Endodermal cell (in vitro differentiated cells): ENCODE results near the gene RASD2. TPM values are rescaled to one million over a fixed set of nuclear protein-coding genes. Genes with fewer than 3 reads are reported as not detected.

Source experiments
- DNase-seq: peaks from one replicate; pipeline ENCODE4 v3.0.0-alpha.2; 2017
- H3K27ac ChIP-seq: 2 replicates; pipeline ENCODE4 v1.5.1; 2013; ENCODE audit warnings: mild to moderate bottlenecking, low read depth, low read length, moderate library complexity
- H3K27me3 ChIP-seq: 2 replicates; pipeline ENCODE4 v1.6.1; 2013; ENCODE audit warnings: mild to moderate bottlenecking, low read length, moderate library complexity; ENCODE audit not compliant: insufficient read depth, control insufficient read depth, poor library complexity, severe bottlenecking
- H3K36me3 ChIP-seq: 2 replicates; pipeline ENCODE4 v1.7.0; 2013; ENCODE audit warnings: mild to moderate bottlenecking, low read length, moderate library complexity; ENCODE audit not compliant: control insufficient read depth, insufficient read depth
- H3K4me1 ChIP-seq: one replicate; pipeline ENCODE4 v1.7.0; 2013; ENCODE audit warnings: low read length; ENCODE audit not compliant: control insufficient read depth, insufficient read depth
- H3K4me3 ChIP-seq: 2 replicates; pipeline ENCODE4 v1.5.1; 2013; ENCODE audit warnings: mild to moderate bottlenecking, low read length, moderate library complexity
- H3K9ac ChIP-seq: 2 replicates; pipeline ENCODE4 v1.6.1; 2013; ENCODE audit warnings: mild to moderate bottlenecking, low read length, moderate library complexity; ENCODE audit not compliant: poor library complexity, severe bottlenecking; ENCODE audit errors: extremely low read depth
- H3K9me3 ChIP-seq: 2 replicates; pipeline ENCODE4 v1.6.1; 2013; ENCODE audit warnings: mild to moderate bottlenecking, low read length, moderate library complexity; ENCODE audit not compliant: control insufficient read depth
- H3K27ac Mint-ChIP-seq: 2 replicates; pipeline ENCODE4 v1.8.0; 2020; ENCODE audit warnings: mixed read lengths
- H3K27me3 Mint-ChIP-seq: 2 replicates; pipeline ENCODE4 v1.8.0; 2021; ENCODE audit warnings: mild to moderate bottlenecking, mixed read lengths; ENCODE audit not compliant: insufficient read depth
- H3K36me3 Mint-ChIP-seq: 2 replicates; pipeline ENCODE4 v1.8.0; 2020; ENCODE audit warnings: low read depth, mixed read lengths
- H3K4me1 Mint-ChIP-seq: 2 replicates; pipeline ENCODE4 v1.8.0; 2020; ENCODE audit warnings: mixed read lengths
- H3K4me3 Mint-ChIP-seq: 2 replicates; pipeline ENCODE4 v1.8.0; 2020; ENCODE audit warnings: mild to moderate bottlenecking, moderate library complexity, mixed read lengths
- H3K9me3 Mint-ChIP-seq: 2 replicates; pipeline ENCODE4 v1.8.0; 2020; ENCODE audit warnings: mild to moderate bottlenecking, mixed read lengths
- WGBS, 2 experiments: methylation state at CpG; one replicate each; pipeline versions ENCODE4 v1.1.5 to v1.1.7; 2013; ENCODE audit warnings: missing lambda C conversion rate in 2 of 2, mixed read lengths in 1 of 2; ENCODE audit not compliant: insufficient coverage in 1 of 2, insufficient read length in 1 of 2; 5-methylcytosine and 5-hydroxymethylcytosine counted together
- total RNA-seq, 2 donors: library from RNA; stranded (reverse); fragmentation: NEBNext Ultra II Directional in 1 of 2; extraction: Animal tissue kit (Norgen Biotek cat#: 25700) in 1 of 2; gene quantifications; 2 replicates in 1 of 2; 3 replicates in 1 of 2; pipeline ENCODE4 v1.2.1, GENCODE V29; 2021
- TF ChIP-seq, protein P1 (sequence below): fragments of 200-600 bp; sonication (generic); conservative IDR thresholded peaks from 2 replicates; pipeline ENCODE4 v1.5.0; 2021; ENCODE audit warnings: antibody characterized with exemption, mild to moderate bottlenecking

Gene RASD2
- total RNA-seq, 2 donors from 2014 or later, result 0.15 to 0.24 TPM

DNA sequence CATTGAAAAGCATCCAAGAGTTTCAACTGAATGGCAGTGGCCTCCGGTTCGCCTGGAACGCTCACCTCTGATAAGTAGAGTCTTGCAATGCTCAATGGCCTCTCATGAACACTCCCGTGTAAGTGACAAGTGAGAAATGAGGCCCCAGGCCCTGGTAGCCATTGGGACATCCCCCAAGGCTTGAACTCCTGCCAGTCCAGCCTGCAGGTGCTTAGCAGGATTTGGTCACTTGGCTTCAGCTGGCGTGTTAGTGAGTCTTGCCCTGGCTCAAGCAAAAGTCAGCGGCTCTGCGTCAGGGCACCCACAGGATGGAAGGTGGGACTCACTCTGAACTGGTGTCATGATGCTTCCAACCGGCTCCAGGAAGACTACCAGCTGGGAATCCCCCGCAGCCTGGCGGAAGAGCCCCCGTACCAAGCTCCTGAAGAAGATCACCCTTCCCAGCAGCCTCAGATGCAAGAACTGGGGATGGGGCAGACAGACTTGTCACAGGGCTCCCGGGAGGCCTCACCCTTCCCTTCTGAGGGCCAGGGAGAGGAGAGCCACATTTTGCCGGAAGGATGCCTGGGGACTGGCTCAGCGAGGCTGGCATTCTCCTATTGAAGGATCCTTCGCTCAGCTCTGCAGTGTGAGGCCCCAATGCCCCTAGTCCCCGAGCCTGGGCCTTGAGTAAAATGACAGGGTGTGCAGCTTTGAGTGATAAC lies 57.2 kb downstream of the RASD2 start:
- peaks cover 1% of the 10 kb centered on the region for H3K9me3 Mint-ChIP-seq

DNA sequence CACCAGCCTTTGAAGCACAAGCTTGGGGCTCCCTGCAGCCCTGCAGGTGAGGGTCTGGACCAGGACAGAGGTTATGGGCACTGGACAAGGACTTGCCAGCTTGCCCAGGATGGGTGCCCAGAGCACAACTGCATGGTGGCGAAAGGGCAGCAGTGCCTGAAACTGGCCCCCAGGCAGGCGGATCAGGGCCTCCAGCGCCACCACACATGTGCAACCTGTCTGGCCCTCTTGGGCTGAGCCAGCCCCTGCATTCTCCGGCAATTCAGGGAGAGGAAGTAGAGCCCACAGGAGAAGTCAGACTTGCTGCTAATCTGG lies 57.7 kb downstream of the RASD2 start:
- no peak for DNase-seq
- Histone ChIP-seq H3K27me3 (no peaks in the 10 kb centered on the region), H3K36me3 (no peaks in the 10 kb centered on the region), H3K9ac (no peak overlapping the region), H3K4me1 (peaks cover 9% of the 10 kb centered on the region), H3K4me3 (no peak overlapping the region), H3K9me3 (no peaks in the 10 kb centered on the region), H3K27ac (no peak overlapping the region)
- TF ChIP-seq, protein P1, sequence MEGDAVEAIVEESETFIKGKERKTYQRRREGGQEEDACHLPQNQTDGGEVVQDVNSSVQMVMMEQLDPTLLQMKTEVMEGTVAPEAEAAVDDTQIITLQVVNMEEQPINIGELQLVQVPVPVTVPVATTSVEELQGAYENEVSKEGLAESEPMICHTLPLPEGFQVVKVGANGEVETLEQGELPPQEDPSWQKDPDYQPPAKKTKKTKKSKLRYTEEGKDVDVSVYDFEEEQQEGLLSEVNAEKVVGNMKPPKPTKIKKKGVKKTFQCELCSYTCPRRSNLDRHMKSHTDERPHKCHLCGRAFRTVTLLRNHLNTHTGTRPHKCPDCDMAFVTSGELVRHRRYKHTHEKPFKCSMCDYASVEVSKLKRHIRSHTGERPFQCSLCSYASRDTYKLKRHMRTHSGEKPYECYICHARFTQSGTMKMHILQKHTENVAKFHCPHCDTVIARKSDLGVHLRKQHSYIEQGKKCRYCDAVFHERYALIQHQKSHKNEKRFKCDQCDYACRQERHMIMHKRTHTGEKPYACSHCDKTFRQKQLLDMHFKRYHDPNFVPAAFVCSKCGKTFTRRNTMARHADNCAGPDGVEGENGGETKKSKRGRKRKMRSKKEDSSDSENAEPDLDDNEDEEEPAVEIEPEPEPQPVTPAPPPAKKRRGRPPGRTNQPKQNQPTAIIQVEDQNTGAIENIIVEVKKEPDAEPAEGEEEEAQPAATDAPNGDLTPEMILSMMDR, result no peak
- no peaks in the 10 kb centered on the region for H3K27me3 Mint-ChIP-seq
- no peak overlapping the region for H3K27ac Mint-ChIP-seq
- WGBS, 2 experiments, result 93% methylated on average over 3 to 4 of the region's 4 CpGs
- H3K9me3 Mint-ChIP-seq, result peaks cover 1% of the 10 kb centered on the region
- no peak overlapping the region for H3K4me3 Mint-ChIP-seq
- H3K4me1 Mint-ChIP-seq, result peaks cover 13% of the 10 kb centered on the region
- H3K36me3 Mint-ChIP-seq, result peaks cover 4% of the 10 kb centered on the region

More for the DNA sequence above, 57.2 kb downstream of the RASD2 start:
- DNase-seq, result no peak
- Histone ChIP-seq H3K27me3 (no peaks in the 10 kb centered on the region), H3K4me3 (no peak overlapping the region), H3K27ac (no peak overlapping the region), H3K9me3 (no peaks in the 10 kb centered on the region), H3K9ac (no peak overlapping the region), H3K36me3 (no peaks in the 10 kb centered on the region), H3K4me1 (peaks cover 9% of the 10 kb centered on the region)
- peaks cover 13% of the 10 kb centered on the region for H3K4me1 Mint-ChIP-seq
- H3K36me3 Mint-ChIP-seq, result peaks cover 4% of the 10 kb centered on the region
- 93% methylated on average over 10 to 16 of the region's 16 CpGs for WGBS, 2 experiments
- no peaks in the 10 kb centered on the region for H3K27me3 Mint-ChIP-seq
- H3K4me3 Mint-ChIP-seq, result no peak overlapping the region
- TF ChIP-seq, protein P1, result no peak
- H3K27ac Mint-ChIP-seq, result no peak overlapping the region

DNA sequence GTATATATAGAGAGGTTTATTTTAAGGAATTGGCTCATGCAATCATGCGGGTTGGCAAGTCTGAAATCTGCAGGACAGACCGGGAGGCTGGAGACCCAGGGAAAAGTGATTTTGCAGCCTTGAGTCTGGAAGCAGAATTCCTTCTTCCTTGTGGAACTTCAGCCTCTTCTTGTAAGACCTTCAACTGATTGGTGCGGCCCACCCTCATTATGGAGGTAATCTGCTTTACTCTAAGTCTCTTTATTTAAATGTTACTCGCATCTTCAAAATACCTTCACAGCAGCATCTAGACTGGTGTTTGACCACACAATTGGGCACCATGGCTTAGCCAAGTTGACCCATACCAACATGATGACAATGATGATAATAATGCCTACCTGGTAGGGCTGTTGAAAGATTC lies 58.7 kb downstream of the RASD2 start:
- Histone ChIP-seq H3K4me1 (peaks cover 3% of the 10 kb centered on the region), H3K9ac (no peak overlapping the region), H3K27me3 (no peaks in the 10 kb centered on the region), H3K9me3 (no peaks in the 10 kb centered on the region), H3K36me3 (no peaks in the 10 kb centered on the region), H3K27ac (no peak overlapping the region), H3K4me3 (no peak overlapping the region)
- H3K27me3 Mint-ChIP-seq, result no peaks in the 10 kb centered on the region
- peaks cover 1% of the 10 kb centered on the region for H3K9me3 Mint-ChIP-seq
- H3K36me3 Mint-ChIP-seq, result peaks cover 4% of the 10 kb centered on the region
- H3K4me1 Mint-ChIP-seq, result peaks cover 9% of the 10 kb centered on the region
- TF ChIP-seq, protein P1, result no peak
- no peak for DNase-seq
- no peak overlapping the region for H3K27ac Mint-ChIP-seq
- 93 to 95% methylated on average over 4 of the region's 4 CpGs for WGBS, 2 experiments
- H3K4me3 Mint-ChIP-seq, result no peak overlapping the region
